Measurements from ENCODE around the gene MAOB.

DNA sequence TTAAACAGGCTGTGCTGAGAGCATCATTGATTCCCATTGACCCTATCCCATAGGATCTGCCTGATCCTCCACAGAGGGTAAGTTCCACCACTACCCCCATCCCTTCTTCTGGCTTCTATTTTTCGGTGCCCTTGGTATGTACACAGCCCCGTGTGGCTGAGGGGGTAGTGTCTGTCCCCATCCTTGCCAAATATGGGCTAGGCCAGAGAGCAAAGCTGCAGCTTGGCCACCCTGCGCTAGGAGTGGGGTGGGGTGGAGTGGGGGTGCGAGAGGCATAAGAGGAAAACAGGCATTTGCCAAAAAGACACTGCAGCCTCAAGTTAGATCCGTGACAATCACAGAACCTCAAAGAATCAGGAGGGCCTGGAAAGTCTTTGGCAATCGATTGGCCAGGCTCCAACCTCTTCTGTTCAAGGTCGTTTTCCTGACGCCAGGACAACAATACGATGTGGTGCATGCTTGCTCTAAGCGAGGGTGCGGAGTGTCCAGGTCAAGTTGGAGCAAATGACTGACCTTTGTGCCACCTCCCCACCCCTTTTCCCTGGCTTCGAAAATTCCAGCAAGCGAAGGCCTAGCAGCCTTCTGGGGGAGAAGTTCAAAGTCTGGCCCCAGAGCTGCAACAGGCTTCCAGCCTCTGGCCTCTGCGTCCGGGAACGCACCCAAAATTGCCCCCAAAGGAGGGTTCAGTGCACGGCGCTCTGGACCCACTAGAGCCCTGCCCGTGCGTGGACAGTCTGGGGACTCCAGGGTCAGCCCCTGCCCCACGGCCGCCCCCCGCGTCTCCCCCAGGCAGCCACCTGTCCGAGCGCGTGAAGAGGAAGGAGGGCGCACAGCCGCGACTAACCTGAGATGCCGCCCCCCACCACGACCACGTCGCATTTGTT is 598 bp downstream of the MAOB start:
- TF ChIP-seq POLR2A (IDR thresholded peaks at IDR 0.05) (no peak), EP300 (IDR thresholded peaks at IDR 0.05) (no peak)
- TF ChIP-seq, protein P1, sequence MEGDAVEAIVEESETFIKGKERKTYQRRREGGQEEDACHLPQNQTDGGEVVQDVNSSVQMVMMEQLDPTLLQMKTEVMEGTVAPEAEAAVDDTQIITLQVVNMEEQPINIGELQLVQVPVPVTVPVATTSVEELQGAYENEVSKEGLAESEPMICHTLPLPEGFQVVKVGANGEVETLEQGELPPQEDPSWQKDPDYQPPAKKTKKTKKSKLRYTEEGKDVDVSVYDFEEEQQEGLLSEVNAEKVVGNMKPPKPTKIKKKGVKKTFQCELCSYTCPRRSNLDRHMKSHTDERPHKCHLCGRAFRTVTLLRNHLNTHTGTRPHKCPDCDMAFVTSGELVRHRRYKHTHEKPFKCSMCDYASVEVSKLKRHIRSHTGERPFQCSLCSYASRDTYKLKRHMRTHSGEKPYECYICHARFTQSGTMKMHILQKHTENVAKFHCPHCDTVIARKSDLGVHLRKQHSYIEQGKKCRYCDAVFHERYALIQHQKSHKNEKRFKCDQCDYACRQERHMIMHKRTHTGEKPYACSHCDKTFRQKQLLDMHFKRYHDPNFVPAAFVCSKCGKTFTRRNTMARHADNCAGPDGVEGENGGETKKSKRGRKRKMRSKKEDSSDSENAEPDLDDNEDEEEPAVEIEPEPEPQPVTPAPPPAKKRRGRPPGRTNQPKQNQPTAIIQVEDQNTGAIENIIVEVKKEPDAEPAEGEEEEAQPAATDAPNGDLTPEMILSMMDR (IDR thresholded peaks at IDR 0.05), result no peak
